Esophagus muscularis mucosa (tissue), 4 donors: Measurements from ENCODE around the gene BRI3.

Experiments
- CTCF ChIP-seq, 3 experiments: fragments of 200-600 bp in 2 of 3; fragments of 450-650 bp in 1 of 3; sonication (generic) in 2 of 3; IDR thresholded peaks; one replicate each; pipeline ENCODE4 v1.5.1; 2017 to 2019; ENCODE audit warnings: antibody characterized with exemption in 3 of 3, mild to moderate bottlenecking in 2 of 3, moderate library complexity in 1 of 3
- EP300 ChIP-seq: sonication (generic); formaldehyde crosslinking; IDR thresholded peaks from one replicate; pipeline ENCODE4 v1.6.1; 2017; ENCODE audit warnings: antibody characterized with exemption
- POLR2A ChIP-seq: fragments of 450-650 bp; IDR thresholded peaks from one replicate; pipeline ENCODE4 v1.6.1; 2017; ENCODE audit warnings: antibody characterized with exemption, moderate library complexity, mild to moderate bottlenecking, low read depth

- TF ChIP-seq CTCF (IDR thresholded peaks at IDR 0.05) (no peak), POLR2A (no peak), EP300 (no peak)
Observed at GRCh38 chr7:98249106-98249505, 32.4 kb upstream of the BRI3 start.
